Effector CD4-positive, alpha-beta T cell (primary cell): ENCODE data around the gene ATXN1.

Source experiments
- DNase-seq: peaks from one replicate; pipeline ENCODE4 v3.0.0-alpha.2; 2020

ATXN1 gene

DNA sequence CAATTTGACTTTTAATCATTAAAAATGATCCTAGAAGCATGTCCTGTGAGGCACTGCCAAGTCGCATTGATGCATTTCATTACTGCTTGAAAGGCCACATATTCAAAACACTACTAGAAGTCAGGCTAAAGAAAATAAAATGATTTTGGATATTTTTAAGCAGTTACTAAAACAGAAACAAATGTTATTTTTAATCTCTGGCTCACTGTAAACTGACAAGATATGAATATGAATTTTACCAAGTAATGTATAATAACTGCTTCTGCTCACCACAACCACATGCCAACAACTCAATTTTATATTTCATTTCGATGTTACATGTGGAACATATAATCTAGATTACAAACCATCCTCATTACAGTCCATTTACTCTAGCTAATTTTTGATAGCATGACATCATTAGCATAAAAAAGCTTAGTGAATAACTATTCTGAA, 90.6 kb downstream of the ATXN1 start:
- no peak for DNase-seq

DNA sequence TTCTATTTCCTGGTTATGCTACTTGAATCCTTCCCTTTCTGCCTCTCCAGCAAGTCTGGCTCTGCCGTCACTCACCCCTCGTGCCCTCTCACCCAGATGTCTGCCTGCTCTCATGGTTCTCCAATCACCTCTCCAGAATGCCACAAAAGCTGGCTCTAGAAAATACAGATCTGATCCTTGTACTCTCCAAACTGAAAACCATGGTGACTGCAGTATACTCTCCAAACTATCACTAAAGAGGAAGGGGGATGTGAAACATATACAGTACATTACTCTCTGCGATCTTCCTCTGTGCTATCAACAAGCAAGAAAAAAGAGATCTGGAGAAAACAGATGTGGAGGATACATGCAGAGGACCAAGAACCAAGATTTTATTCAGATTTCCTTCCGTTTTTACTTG, 91.1 kb downstream of the ATXN1 start:
- DNase-seq = no peak

DNA sequence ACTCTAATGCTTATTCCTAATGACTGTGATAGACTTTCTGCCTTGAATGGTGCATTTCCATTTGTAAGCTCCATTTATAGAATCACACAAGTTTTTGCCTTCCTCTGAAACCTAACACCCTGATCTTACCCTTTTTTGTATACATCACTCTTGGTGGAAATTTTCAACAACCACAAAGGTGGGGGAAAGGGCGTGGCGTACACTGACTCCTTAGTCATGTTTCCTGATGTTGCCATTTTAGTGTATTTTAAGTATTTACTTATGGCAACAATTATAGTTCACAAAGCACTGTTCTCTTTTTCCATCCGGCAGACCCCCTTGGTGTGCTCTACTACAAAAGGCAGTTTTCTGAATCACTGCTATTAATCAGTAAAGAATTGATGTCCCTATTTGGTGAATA, 92.0 kb downstream of the ATXN1 start:
- DNase-seq = peak; percentile 42

DNA sequence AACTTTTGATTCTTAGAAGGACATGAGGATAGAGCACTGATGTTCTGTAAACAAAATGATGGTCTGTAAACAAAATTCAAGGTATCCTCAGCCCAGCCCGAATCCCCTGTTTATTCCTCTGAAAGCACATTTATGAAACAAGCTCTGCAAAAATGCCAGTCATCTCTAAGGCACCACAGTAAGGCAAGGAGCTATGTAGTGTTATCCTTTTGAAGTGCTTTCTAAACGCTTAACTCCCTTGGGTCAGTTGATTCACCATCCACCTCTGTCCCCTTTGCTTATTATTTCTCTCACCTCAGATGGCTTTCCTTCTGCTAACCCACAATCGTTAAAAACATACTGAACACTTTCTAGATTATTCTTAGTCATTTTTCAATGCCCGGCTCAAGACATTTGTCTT, 93.8 kb downstream of the ATXN1 start:
- no peak for DNase-seq

DNA sequence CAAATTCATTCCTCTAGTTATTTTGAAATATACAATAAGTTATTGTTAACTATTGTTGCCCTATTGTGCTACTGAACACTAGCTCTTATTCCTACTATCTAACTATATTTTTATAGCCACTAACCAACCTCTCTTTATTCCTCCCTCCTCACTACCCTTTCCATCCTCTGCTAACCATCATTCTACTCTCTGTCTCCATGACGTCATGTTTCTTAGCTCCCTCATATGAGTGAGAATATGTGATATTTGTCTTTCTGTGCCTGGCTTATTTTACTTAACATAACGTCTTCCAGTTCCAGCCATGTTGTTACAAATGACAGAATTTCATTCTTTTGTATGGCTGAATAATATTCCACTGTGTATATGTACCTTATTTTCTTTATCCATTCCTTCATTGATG, 95.3 kb downstream of the ATXN1 start:
- DNase-seq = no peak

DNA sequence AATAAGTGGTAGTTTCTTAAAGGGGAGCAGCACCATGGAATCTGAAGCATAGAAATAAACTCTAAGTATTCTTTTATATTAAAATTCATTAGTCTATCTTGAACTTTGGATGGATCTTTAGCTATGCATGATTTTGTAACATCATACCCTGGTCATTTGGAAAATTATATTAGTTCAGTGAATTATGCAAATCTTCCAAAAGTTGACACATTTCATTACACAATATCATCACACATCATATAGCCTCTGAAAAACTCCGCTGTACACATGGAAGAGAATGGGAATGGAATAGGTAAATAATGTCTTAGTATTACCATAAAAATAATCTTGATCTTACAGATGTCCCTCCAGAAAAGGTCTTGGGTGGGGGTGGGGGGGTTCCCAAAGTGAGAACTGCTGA, 96.1 kb downstream of the ATXN1 start:
- no peak for DNase-seq

DNA sequence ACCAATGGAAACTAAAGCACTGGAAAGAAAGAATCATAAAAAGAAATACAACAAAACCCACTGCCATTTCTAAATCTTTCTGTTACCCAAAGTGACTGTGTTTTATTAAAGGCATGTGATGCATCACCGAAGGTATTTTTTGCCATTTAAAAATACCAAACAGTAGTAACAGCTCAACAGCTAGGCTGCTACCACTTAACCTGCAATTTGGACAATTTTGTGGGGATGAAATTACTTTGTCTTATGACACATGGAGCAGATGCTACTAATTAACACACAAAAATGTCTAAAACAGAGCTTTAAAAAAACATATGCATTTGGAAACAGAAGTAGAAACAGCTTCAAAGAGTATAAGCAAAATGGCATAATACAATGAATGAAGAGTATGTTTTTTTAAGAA, 97.4 kb downstream of the ATXN1 start:
- DNase-seq = no peak

DNA sequence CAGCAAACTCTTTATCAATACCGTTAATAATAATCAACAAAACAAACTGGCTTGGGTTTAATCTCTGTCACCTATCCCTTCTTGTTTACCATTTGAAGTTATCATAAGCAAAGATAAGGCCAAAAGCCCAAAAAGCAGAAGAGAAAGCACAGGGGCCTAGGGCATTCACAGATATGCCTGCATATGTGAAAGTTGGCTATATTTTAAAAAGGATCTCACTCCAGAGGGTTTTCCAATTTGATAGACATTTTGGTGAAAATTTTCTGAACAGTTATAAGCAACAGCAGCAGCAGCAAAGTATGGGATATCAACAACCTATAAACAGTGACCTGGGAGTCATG, 101.1 kb downstream of the ATXN1 start:
- DNase-seq = no peak

DNA sequence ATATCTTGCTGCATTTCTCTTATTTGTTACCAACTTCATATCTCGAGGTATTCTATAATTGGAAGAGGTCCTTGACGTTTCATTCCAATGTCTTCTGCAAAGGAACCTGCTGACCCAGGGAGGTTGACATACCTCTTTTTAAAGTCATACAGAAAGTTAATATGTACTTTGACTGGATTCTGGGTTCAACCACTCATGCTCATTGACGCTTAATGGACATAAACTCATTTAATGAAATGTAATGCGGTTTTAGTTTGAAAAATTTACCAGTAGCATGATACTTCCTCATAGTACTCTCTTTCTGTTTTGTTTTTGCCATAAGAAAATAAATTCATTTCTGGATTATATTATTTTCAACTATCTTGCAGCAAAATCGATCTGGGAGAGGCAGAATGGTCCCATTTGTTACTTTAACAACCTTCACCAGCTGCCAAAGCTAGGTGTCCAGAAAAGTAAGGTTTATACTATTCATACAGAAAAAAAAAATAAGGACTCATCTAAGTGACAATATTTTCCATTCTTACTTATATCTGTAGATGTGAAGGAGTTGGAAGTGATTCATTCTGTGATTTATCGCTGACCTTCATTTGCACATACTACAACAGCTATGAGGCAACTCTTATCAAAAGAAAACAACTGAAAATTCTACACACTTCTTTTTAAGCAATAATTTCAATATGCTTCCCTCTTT, 101.6 kb downstream of the ATXN1 start:
- no peak for DNase-seq

DNA sequence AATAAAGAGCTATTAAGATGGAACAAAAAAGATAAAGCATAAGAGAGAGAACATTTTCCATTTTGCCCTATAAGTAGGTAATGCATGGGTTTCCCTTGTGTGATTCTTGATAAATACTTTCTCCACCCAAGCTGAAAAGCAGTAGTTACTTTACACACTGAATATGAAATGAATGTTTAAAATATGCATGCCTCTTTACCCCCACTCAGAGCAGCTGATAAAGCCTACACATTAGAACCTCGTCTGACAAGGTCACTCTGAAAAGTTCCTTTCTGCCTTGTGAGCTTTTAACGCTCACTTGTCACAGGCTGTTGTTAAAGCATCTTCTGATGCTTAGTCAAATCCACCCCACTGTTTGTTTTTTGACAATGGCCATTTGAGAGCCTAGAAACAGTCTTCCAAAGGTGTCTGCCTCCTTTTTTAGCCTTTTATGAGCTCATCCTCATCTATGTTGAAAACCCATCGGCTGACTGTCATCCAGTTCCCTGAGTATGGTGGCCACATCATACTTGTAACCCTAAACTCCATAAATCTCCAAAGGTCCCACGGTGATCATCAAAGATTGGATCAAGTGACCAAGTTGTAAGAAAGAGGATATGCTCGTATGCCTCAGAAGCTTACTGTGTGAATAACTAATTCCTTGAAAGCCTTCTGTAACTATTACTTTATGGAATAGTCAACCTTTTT, 102.8 kb downstream of the ATXN1 start:
- no peak for DNase-seq

DNA sequence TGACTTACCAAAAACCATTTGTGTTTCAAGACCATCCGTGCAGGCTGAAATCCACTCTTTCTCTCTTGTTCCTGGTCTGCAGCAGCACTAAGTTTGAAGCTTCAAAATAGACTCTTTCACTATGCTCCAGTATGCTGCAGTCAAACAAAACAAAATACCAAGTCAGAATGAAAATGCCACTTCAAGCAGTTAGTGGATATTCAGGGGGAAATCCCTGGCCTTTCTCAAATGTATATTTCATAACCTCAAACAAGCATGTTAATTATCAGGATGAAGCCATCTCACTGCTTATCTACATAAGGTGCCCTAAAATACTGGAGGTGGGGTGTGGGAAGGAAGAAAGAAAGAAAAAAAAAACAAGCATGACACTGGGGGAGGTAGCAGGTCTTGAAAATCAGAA, 103.5 kb downstream of the ATXN1 start:
- DNase-seq = no peak

DNA sequence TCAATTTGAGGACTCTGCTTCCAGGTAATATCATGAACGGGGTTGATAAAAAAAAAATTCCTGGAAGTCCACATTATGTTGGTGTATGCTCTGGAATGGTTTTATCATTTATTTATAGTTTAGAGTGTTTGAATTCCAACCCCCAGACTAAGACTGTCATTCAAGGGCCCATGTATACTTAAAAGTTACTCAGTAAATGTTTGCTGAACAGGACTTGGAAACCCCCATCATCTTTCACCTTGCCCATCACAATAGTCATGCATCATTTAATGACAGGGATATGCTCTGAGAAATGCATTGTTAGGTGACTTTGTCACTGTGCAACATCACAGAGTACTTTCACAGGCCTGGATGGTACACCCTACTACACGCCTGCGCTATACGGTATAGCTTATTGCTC, 104.8 kb downstream of the ATXN1 start:
- DNase-seq = no peak

DNA sequence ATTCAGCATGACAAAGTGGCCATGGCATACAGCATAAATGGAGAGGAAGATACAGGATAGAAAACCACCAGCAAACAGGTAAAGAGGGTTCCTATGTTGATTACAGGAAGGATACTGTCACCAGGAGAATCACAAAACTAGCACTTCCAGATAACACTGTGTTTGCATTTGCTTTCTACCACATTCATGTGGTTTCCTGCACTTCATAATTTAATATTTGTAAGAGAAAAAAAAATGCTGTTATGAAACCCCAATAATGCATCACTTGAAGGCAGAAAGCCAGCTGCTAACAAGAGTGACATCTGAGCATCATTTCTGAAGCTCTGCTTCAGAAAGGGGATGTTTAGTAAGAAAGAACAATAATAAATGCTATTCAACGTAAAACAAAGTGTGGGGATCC, 106.6 kb downstream of the ATXN1 start:
- DNase-seq = peak; percentile 15

DNA sequence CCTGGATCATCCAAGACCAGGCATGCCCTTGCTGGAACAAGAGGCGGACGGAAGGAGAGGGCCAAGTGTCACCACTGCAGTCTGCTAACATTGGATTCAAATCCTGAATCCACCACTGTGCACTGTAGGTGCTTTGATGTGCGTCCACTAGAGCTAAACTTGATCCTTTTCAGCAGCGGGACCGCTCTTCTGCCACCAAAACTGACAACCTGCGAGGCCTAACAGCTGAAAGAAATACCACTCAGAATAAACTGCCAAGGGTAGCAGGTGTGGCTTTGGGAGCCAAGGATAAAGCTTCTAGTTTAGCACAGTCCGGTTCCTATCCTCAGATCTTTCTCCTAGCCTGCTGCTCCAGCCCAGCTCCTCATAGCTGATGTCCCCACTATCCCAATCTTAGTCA, 108.0 kb downstream of the ATXN1 start:
- DNase-seq = no peak

DNA sequence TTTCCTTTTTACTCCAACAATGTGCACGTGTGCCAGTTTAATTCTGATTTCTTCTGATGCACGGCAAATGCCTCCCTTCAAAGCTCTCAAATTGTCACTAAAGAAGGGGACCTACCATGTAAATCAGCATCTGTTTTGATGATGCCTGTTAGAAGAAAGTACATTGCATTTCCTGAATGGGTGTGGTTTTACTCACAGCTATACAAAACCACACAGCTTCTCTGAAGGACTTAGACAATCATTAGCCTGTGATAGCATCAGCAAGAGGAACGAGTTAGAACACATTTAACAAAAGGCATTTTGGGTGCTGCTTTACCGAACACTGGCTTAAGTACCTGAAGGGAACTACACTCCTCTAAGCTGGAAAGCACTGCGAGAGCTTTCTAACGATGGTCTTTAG, 109.4 kb downstream of the ATXN1 start:
- DNase-seq = peak; percentile 10

DNA sequence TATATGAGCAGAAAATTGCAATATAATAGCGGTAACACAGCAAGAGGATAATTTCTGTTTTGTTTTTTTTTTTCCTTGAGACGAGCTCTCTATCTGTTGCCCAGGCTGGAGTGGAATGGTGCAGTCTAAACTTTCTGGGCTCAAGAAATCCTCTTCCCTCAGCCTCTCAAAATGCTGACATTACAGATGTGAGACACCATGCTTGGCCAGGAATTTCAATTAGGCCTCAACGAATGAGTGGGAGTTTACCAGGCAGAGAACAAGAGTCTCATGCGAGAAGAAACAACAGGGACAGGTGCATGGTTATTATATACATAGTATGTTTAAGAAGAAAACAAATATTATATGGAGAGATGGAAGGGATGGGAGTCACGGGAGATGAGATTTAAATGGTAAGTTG, 111.4 kb downstream of the ATXN1 start:
- DNase-seq = no peak

DNA sequence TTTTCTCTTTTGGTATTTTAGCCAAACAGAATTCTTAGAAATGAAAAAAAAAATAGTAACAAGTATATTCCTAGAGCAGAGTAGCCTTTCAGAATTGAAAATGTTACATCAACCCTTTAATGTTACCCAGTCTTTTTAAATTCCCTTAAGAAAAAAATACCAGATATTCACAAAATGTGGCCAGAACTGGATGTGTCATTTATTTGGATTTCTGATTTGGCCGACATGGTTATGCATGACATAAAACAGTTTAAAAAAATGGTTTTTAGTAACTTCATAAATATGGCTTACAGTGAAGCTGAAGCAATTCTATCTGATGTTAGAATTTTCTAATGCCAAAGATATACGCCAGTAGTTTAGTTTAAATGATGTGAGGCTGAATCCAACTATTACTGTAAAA, 112.0 kb downstream of the ATXN1 start:
- DNase-seq = no peak

DNA sequence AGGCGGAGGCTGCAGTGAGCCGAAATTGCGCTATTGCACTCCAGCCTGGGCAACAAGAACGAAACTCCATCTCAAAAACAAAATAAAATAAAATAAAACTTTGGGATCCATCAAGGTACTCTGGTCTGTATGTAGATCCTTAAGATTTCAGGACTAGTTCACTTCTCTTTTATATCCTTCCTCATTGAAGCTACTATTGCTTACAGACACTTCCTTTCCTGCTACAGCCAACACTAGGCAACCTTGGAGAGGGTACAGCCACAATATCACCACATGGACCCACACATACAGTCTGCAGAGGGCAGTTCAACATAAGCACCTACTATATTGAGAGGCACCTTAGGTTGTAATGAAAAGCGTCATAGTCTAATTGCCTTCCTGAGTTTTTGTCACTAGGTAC, 113.3 kb downstream of the ATXN1 start:
- no peak for DNase-seq

DNA sequence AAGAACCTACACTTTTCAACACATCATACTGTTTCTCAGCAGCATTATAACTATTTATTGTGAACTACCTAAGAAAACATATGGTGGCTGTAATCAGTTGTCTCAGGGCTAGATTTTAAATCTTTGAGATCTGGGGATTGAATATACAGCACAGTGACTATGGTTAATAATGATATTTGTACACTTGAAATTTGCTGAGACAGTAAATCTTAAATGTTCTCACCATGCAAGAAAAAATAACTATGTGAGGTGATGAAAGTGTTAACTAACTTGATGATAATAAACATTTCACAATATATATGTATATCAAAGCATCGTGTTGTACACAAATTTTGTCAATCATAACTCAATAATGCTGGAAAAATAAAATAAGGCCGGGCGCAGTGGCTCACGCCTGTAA, 113.8 kb downstream of the ATXN1 start:
- no peak for DNase-seq

DNA sequence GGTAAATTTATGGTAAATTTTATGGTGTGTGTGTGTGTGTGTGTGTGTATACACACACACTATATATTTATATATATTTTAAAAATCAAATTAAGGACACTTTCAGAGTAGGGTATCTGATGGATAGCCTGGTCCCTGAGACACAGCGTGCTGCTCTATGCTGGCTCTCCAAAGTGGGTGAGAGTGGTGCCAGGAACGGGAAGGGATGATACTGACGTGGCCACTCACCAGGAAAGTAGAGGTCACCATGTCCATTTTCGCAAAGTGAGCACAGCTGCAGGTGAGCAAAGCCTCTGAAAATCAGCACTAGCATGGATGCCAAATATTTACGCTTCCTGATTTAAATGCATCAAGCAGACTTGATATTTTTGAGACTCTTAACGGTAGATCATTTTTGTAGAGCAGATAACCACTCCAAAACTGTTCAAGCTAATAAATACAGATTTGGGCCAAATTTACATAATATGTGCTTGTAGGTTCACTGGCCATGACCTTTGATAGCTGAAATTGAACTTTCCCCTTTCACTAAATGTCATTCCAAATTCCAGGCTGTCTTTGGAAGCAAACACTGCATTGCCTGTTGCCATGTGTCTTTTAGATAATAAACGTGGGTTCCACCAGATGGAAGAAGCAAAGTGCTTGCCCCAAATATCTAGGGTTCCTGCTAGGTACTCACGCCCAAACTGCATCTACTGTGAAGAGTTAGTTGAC, 116.6 kb downstream of the ATXN1 start:
- DNase-seq = no peak

DNA sequence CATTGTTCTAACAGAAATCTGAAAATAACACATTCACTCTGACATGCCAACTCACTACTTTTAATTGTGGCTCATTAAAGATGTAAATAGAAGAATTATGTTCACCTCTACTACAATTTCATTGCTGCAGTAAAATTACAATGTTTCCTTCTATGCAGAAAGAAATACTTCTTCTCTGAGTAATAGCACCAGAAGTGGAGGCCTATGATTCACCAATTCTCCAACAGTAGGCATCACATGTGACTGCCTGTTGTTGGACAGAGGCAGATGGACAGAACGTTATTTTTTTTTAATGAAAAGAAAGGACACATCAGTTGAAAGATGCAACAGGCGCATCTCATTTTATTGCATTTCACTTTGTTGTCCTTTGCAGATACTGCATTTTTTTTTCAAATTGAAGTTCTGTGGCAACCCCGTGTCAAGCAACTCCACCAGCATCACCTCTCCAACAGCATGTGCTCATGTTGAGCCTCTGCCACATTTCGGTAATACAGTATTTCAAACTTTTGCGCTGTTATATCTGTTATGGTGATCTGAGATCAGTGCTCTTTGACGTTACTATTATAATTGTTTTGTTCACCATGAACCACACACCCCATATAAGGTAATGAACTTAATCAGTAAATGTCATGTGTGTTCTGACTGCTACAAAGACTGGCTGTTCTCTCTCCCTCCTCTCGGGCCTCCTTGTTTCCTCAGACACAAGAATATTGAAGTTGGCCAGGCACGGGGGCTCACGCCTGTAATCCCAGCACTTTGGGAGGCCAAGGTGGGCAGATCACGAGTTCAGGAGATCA, 121.4 kb downstream of the ATXN1 start:
- DNase-seq = no peak

DNA sequence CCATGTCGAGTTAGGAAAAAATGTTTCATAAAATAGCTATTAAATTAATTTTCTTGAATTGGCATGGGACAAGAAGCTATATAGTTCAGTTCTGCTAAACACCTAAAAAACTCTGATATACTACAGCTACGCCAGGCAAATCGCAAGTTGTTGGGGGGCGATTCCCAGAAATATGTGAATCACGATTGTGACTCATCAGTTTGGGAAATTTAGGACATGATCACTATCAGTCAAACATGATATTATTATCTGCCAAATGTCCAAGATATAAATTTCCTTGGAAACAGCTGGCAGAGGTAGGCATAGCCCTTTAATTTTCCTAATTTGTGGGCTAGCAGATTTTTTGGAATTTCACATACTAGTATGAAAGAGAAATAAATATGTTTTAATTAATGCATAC, 123.6 kb downstream of the ATXN1 start:
- no peak for DNase-seq

DNA sequence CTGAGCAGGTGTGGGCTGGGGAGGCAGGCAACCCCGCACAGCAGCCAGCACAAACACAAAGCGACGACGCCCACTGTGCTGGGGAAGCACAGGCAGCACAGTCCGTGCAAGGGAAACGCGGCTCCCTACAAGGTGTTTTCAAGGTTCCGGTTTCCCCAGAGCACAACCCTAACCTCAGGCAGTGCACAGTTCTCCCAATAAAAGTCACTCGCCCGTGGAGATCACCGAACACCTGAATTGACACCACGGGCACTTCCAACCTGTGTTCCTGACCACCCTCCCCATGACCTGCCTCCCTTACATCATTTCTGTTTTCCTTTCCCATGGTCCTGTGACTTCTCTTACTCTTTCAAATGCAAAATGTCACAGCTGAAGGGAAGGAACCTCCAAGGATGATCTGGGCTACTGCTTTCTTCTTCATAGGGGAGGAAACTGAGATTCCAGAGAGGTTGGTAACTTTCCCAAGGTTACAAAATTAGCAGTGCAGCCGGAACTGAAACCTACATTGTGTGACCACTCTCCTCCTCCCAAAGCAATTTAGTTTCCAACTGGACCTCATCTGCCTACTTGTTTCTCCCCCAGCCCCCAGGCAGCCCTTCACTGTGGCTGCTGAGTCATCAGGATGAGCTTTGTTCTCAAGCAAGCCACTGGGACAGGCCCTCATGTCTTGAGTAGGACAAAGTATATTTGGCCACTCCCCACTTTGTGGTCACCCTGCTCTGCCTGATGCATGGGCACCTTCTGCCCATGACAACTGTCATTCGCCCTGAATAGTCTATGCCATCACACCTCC, 125.3 kb downstream of the ATXN1 start:
- no peak for DNase-seq
